Measurements from ENCODE around the gene TBX20.

DNA sequence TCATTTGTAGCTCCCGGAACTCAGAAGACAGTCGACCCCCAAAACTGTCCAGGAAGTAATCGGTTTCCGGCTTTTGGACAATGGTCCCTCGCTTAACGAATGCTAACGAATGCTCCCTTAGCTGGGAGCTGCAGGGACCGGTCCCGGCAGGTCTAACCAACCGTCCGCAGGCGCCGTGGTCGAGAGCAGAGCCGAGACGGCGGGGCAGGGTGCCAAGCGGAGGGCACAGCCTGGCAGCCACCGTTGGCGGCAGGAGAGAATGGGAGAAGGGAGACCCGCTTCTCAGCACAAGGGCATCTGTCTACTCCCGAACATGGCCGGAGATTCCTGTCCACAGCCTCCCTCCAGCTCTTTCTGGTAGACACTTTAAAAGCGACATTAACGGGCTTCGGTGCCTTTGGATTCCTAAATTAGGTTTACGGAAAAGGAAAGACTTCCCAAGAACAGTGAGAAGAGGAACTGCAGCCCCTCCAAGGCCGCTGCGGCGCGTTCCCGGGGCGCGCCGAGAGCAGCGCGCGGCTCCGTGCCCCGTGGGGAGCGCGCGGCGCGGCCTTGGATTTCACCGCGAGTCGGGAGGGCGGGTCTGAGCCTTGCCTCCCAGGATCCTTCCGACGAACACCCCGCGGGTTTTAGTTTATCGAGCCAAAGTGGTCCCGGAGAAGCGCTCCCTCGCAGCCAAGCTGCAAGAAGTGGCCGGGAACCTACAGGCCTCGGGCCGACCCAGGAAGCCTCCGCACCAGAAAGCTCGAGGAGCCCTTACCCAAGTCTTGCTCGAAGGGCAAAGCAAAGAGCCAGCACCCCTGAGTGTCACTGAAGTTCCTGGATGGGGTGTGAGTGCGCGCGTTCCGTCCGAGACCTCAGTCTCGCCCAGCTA lies 3.6 kb upstream of the TBX20 start:
- TF ChIP-seq POLR2A (IDR thresholded peaks at IDR 0.05), result no peak
- TF ChIP-seq, protein P1, sequence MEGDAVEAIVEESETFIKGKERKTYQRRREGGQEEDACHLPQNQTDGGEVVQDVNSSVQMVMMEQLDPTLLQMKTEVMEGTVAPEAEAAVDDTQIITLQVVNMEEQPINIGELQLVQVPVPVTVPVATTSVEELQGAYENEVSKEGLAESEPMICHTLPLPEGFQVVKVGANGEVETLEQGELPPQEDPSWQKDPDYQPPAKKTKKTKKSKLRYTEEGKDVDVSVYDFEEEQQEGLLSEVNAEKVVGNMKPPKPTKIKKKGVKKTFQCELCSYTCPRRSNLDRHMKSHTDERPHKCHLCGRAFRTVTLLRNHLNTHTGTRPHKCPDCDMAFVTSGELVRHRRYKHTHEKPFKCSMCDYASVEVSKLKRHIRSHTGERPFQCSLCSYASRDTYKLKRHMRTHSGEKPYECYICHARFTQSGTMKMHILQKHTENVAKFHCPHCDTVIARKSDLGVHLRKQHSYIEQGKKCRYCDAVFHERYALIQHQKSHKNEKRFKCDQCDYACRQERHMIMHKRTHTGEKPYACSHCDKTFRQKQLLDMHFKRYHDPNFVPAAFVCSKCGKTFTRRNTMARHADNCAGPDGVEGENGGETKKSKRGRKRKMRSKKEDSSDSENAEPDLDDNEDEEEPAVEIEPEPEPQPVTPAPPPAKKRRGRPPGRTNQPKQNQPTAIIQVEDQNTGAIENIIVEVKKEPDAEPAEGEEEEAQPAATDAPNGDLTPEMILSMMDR (IDR thresholded peaks at IDR 0.05), result no peak
